GM10248 (cell line): ENCODE measurements around the gene PDE4B.

Experiments used
- CTCF ChIA-PET: fragments of 300-600 bp; sonication (Branson Sonifier 250); formaldehyde crosslinking; extraction: SDS; loops from one replicate; lab custom pipeline; 2021; ENCODE audit warnings: antibody characterized with exemption; lab: Yijun Ruan, JAX
- POLR2A ChIA-PET: fragments of 350-650 bp; sonication (Branson Sonifier 250); formaldehyde crosslinking; extraction: SDS; loops from one replicate; lab custom pipeline; 2020; ENCODE audit warnings: antibody characterized with exemption; lab: Yijun Ruan, JAX
- DNase-seq: peaks from one replicate; pipeline ENCODE4 v3.0.0; 2012; ENCODE audit errors: extremely low spot score
- CTCF ChIP-seq: IDR thresholded peaks from 2 replicates; pipeline ENCODE4 v1.5.1; 2012; ENCODE audit warnings: mild to moderate bottlenecking, low read depth; ENCODE audit errors: extremely low read depth, missing control alignments, control extremely low read depth

The PDE4B gene

GRCh38 chr1:65882076-65882475, 89.4 kb downstream of the PDE4B start:
- CTCF ChIA-PET: interaction anchor here (0.7 kb wide), 1 partner anchor 11 kb away, joined by 3 read pairs; no protein-coding TSS in a partner anchor

GRCh38 chr1:65889441-65889840, 96.7 kb downstream of the PDE4B start:
- DNase-seq: no peak
- ChIA-PET CTCF (interaction anchor here (0.9 kb wide), 2 partner anchors 10 to 16 kb away, joined by 3 read pairs; no protein-coding TSS in a partner anchor), POLR2A (no interaction called here)
- no peak for TF ChIP-seq CTCF

More at GRCh38 chr1:65882076-65882475, 89.4 kb downstream of the PDE4B start:
- POLR2A ChIA-PET: no interaction called here
- no peak for TF ChIP-seq CTCF
- no peak for DNase-seq

- POLR2A ChIA-PET: no interaction called here
- TF ChIP-seq CTCF: no peak
- CTCF ChIA-PET: interaction anchor here (0.9 kb wide), 2 partner anchors 11 to 17 kb away, joined by 3 read pairs; no protein-coding TSS in a partner anchor
- no peak for DNase-seq
Observed at GRCh38 chr1:65890201-65890843, 97.6 kb downstream of the PDE4B start.

- ChIA-PET CTCF (no interaction called here), POLR2A (no interaction called here)
- peak; percentile 13 for DNase-seq
- TF ChIP-seq CTCF: no peak
Observed at GRCh38 chr1:65894738-65895605, 102.3 kb downstream of the PDE4B start.

GRCh38 chr1:65896721-65897120, 104.0 kb downstream of the PDE4B start:
- DNase-seq: no peak
- TF ChIP-seq CTCF: no peak
- ChIA-PET POLR2A (no interaction called here), CTCF (interaction anchor here (1.2 kb wide), 1 partner anchor 83 kb away, joined by 4 read pairs; no protein-coding TSS in a partner anchor)

GRCh38 chr1:65897485-65897884, 104.8 kb downstream of the PDE4B start:
- POLR2A ChIA-PET: no interaction called here
- TF ChIP-seq CTCF: no peak
- CTCF ChIA-PET: interaction anchor here (1.2 kb wide), 1 partner anchor 84 kb away, joined by 4 read pairs; no protein-coding TSS in a partner anchor
- no peak for DNase-seq
